Embryonic facial prominence (tissue), 1 donor: ENCODE measurements around the gene PDE6H.

Experiments used
- DNase-seq: peaks from one replicate; pipeline ENCODE4 v3.0.0-alpha.2; 2016; ENCODE audit errors: extremely low spot score

The PDE6H gene

GRCh38 chr12:14951851-14952250, 21.0 kb upstream of the PDE6H start:
- no peak for DNase-seq

- no peak for DNase-seq
Observed at GRCh38 chr12:14952299-14952921, 20.4 kb upstream of the PDE6H start.

GRCh38 chr12:14953752-14954151, 19.1 kb upstream of the PDE6H start:
- no peak for DNase-seq

- no peak for DNase-seq
Observed at GRCh38 chr12:14954269-14954668, 18.6 kb upstream of the PDE6H start.

GRCh38 chr12:14956024-14956891, 16.6 kb upstream of the PDE6H start:
- no peak for DNase-seq

GRCh38 chr12:14956905-14957304, 15.9 kb upstream of the PDE6H start:
- DNase-seq: no peak

- DNase-seq: no peak
Observed at GRCh38 chr12:14957551-14958168, 15.2 kb upstream of the PDE6H start.

GRCh38 chr12:14958361-14959125, 14.3 kb upstream of the PDE6H start:
- no peak for DNase-seq

- no peak for DNase-seq
Observed at GRCh38 chr12:14959126-14959440, 13.8 kb upstream of the PDE6H start.

GRCh38 chr12:14959463-14959862, 13.4 kb upstream of the PDE6H start:
- no peak for DNase-seq

GRCh38 chr12:14959916-14960496, 12.8 kb upstream of the PDE6H start:
- DNase-seq: no peak

- DNase-seq: no peak
Observed at GRCh38 chr12:14960548-14961465, 12.0 kb upstream of the PDE6H start.

GRCh38 chr12:14961466-14962152, 11.2 kb upstream of the PDE6H start, which contains the start of gene ARHGDIB:
Gene ARHGDIB (minus strand): TSS chr12:14961601. CDS start chr12:14950712, 10,889 bp downstream.
- DNase-seq: no peak

- no peak for DNase-seq
Observed at GRCh38 chr12:14962153-14962539, 10.7 kb upstream of the PDE6H start.

- no peak for DNase-seq
Observed at GRCh38 chr12:14962797-14963196, 10.0 kb upstream of the PDE6H start.

GRCh38 chr12:14963520-14963919, 9.3 kb upstream of the PDE6H start:
- DNase-seq: no peak

- no peak for DNase-seq
Observed at GRCh38 chr12:14964406-14964805, 8.4 kb upstream of the PDE6H start.

- no peak for DNase-seq
Observed at GRCh38 chr12:14965221-14965620, 7.6 kb upstream of the PDE6H start.

GRCh38 chr12:14968478-14968877, 4.4 kb upstream of the PDE6H start:
- no peak for DNase-seq

- DNase-seq: no peak
Observed at GRCh38 chr12:14970473-14970872, 2.4 kb upstream of the PDE6H start.
